ENCODE data around the gene TPRN.
"Not testable (repeated sequence)": the region's sequence is repeated elsewhere in the genome, so short reads cannot be mapped to it uniquely, and the experiment has no call there.

Gene TPRN, protein sequence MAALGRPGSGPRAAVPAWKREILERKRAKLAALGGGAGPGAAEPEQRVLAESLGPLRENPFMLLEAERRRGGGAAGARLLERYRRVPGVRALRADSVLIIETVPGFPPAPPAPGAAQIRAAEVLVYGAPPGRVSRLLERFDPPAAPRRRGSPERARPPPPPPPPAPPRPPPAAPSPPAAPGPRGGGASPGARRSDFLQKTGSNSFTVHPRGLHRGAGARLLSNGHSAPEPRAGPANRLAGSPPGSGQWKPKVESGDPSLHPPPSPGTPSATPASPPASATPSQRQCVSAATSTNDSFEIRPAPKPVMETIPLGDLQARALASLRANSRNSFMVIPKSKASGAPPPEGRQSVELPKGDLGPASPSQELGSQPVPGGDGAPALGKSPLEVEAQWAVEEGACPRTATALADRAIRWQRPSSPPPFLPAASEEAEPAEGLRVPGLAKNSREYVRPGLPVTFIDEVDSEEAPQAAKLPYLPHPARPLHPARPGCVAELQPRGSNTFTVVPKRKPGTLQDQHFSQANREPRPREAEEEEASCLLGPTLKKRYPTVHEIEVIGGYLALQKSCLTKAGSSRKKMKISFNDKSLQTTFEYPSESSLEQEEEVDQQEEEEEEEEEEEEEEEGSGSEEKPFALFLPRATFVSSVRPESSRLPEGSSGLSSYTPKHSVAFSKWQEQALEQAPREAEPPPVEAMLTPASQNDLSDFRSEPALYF

GRCh38 chr9:137200311-137201204 is at the start of gene TPRN:
TPRN (minus strand) TSS chr9:137200741; CDS start chr9:137200711, 30 bp downstream.
- DNase-seq, result peak; percentile 100

DNA sequence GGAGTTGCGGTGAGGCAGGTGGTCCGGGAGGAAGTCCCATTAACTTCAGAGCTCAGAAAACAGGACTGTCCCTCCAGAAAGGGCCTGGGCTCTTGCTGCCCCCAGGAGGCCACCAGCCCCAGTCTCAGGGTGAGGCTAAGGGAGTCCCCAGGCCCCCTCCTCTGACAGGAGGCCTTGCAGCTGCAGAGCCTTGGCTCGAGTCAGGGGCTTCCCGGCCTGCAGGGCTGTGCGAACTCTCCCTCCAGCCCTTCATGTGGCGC is 47.3 kb upstream of the TPRN start:
- no peak for DNase-seq

DNA sequence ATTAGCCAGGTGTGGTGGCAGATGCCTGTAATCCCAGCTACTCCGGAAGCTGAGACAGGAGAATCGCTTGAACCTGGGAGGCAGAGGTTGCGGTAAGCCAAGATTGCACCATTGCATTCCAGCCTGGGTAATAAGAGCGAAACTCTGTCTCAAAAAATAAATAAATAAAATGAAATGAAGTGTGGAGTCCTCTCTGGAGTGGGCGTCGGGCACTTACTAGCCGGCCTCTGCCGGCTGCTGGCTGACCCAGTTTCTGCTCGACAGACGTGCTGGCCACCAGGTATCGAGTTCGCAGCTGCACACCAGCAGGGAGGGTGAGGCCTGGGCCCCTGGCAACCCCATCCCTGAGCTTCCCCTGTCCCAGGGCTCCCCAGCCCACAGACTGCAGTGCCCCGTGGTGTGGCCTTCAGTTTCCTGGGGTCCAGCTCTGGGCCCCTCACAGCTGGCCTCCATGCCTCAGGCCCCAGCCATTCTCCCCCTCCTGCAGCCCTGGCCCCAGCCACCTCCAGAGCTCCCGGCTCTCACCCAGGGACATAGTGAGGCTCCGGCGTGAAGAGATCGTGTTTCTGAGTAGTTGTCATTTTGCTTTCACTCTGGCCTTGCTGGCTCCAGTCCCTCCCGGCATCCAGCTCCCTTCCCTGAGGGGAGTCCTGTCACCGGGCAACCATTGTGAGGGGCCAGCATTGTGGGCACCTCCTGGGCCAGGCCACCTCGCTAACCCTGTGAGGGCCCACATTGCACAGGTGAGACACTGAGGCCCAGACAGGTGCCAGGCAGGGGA is 46.8 kb upstream of the TPRN start:
- no peak for DNase-seq

DNA sequence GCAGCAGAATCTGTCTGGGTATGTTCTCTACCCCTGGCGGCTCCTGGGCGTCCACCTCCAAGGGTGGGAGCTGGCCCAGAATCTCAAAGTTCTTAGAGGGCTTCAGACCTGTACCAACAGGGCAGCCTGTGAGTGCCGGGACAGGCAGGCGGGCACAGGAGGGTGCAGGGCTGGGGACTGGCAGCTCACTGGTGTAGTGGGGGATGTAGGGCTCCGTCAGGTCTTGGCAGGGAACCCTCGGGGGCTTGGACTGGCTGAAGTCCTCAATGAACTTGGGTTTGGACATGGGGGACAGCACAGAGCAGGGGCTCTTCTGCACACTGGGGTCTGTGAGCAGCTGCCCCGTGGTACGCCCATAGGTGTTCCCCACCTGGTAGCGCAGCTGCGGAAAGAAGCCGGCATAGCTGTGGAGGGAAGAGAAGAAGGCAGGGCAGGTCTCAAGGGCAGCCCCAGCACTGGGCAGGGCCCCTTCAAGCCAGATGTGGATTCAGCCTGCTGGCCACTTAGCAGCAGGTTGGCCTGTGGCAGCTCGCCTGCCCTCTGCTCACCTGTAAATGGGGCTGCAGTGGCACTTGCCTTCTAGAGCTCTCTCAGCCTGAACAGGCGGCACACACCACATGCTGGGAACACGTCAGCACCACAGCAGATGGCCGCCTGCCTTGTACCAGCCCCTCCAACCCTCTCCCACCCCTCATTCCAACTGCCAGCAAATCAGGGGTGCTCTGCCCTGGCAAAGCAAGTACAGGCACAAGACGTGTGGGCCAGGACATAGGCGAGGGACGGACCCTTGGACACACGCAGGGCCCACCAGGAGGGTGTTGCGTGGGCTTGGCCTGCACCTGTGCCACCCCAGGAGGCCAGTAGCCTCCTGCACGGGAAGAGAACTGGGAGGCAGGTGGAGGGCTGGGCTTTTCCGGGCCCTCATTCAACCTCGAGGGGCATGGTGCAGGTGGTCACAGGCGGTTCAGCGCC is 45.2 kb upstream of the TPRN start:
- no peak for DNase-seq

DNA sequence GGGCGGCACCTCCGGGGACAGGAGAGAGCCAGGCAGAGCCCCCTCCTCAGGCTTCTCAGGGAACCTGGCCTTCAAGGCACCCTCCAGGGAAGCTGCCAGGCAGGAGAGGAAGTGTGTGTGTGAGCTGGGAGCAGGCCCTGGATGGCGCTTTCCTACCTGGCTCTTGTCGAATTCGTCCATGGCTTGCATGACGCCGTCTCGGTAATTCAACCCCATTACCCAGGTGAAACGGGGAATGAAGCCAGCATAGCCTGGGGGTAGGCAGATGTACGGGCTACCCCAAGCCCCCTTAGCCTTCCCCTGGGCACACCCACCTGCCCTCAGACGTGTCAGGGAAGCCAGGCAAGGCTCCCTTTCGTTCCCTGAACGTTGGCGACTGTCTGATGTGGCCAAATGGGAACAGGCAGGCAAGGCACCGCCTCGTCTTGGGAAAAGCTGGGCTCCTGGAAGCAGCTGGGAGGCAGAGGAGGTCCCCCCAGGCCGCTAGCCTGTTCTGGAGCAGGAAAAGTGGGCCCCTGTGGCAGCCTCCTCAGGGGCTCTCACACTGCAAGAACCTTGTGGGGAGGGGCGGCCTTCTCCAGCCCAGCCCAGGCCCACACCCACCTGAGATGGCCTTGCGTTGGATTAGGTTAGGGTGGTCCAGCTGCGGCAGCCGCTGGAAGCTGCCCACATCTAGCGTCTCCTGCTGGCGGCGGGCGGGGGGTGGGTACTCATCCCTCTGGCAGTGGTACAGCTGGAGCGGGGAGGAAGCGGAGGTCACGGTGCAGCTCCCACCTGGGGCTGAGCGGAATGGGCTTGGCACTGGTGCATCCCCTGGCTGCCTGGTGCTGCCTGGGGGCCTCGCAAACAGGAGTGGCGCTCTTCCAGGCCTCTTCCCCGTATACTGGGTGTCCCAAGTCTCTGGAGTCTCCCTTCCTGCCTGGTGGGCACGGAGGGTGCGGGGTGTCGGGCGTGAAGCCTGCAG is 44.2 kb upstream of the TPRN start:
- DNase-seq, result no peak

DNA sequence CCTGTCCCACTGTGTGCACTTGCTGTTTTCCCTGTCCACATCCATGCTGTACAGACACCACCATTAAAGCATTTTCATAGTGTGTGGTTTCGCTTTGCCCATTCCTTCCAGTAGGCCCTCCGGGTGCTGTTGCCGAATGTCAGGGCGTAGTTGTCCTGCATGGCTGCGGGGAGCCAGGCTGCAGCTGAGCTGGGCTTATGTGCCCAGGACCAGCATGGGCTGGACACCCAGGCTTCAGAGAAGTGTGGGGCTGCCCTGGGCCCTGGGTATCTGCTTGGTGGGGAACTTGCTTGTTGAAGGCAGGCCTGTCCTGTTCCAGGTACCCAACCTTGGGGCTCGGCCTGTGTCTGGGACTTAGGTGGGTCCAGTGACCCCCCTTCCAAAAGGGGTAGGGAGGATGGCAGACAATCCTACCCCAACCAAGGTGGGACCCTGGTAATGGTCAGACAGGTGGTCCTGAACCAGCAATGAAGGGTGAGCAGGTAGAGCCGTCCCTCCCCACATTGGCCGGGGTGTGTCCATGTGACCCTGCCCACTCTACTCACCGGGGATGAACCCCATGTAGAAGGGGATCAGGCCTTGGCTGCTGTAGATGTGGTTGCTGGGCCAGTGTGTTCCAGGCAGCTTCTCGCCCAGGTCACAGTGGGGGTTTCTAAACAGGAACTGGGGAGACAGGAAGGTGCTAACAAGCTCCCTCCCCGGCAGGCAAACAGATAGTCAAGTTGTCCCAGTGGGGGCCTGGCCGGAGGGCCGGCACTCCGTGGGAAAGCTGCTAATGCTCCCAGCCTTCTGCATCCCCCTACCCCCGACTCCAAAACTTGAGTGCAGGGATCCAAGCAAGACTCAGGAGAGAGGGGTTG is 43.3 kb upstream of the TPRN start:
- DNase-seq, result peak; percentile 45

- not testable (repeated sequence) for DNase-seq
Measured at GRCh38 chr9:137243266-137243625, 42.7 kb upstream of the TPRN start.

DNA sequence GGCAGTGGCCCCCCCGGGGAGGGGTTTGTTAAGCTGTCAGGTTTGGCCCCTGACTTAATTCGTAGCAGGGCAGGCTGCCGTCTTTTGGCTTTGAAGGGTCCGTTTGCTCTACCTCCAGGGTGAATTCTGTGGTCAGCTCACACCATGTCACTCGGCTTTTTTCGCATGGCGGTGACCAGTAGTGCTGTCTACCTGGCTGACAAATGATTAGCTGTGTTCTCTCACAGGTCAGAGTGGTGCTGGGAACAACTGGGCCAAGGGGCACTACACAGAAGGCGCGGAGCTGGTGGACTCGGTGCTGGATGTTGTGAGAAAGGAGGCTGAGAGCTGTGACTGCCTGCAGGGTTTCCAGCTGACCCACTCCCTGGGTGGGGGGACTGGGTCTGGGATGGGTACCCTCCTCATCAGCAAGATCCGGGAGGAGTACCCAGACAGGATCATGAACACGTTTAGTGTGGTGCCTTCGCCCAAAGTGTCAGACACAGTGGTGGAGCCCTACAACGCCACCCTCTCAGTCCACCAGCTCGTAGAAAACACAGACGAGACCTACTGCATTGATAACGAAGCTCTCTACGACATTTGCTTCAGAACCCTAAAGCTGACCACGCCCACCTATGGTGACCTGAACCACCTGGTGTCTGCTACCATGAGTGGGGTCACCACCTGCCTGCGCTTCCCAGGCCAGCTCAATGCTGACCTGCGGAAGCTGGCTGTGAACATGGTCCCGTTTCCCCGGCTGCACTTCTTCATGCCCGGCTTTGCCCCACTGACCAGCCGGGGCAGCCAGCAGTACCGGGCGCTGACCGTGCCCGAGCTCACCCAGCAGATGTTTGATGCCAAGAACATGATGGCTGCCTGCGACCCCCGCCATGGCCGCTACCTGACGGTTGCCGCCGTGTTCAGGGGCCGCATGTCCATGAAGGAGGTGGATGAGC is 42.0 kb upstream of the TPRN start:
- DNase-seq, result no peak

DNA sequence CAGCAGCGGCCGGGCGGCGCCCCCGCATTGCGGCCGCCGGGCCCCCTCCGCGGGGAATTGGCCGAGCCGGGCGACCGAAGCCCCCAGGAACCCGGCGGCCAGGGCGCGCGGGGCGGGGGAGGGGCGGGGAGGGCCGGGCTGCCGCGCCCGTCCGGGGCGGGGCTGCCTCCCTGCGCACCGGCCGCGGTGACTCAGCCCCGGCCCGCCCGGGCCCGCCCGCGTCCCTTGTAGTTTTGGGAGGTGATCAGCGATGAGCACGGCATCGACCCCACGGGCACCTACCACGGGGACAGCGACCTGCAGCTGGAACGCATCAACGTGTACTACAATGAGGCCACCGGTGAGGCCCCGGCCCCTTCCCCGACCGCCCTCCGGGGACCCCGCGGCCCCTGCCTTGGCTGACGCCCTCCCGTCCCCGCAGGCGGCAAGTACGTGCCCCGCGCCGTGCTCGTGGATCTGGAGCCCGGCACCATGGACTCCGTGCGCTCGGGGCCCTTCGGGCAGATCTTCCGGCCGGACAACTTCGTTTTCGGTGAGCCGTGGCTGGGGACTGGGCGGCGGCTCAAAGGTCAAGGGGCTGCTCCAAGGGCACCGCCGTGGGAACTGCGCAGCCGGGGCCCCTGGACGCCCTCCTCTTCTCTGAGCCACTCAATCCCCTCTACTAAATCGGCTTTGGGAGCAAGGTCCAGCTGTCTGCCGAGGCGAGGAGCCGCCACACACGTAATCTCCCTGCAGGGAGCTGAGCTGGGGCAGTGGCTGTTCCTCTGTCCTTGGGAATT is 41.1 kb upstream of the TPRN start:
- DNase-seq, result peak; percentile 76

DNA sequence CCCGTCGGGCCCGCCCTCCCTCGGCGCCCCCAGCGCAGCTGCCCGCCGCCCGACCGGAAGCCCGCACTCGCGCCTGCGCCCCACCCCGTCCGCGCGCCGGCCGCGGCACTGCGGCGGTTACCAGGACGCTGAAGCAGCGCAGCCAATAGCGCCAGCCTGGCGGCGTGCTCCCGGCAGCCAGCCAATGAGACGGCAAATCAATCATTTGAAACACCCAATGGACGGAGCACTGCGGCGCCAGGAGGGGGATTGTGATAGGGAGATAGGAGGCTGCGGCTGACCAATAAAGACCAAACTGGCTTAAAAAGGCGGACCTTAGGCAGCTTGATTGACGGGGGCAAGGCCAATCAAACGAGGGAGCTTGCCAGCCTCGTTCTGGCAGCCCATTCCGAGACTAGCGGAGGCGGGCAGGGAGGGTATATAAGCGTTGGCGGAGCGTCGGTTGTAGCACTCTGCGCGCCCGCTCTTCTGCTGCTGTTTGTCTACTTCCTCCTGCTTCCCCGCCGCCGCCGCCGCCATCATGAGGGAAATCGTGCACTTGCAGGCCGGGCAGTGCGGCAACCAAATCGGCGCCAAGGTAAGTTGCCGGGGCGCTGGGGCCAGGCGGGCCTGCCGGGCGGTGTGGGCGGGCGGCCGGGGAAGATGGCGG is 40.4 kb upstream of the TPRN start, which contains the start of gene TUBB4B:
TSS of gene TUBB4B (plus strand) at position 447 of the 649 bp plus-strand sequence. CDS start at position 521, 74 bp downstream.
- peak; percentile 97 for DNase-seq

- peak; percentile 81 for DNase-seq
Measured at GRCh38 chr9:137240318-137240840, 39.8 kb upstream of the TPRN start.

GRCh38 chr9:137239541-137240200 is 39.1 kb upstream of the TPRN start:
- DNase-seq, result not testable (repeated sequence)

- DNase-seq, result no peak
Measured at GRCh38 chr9:137237759-137238726, 37.5 kb upstream of the TPRN start.

GRCh38 chr9:137236936-137237421 is 36.4 kb upstream of the TPRN start:
- no peak for DNase-seq

Measured in stimulated activated CD4-positive, alpha-beta T cell treated with anti-CD3 and anti-CD28 coated beads, Interleukin-15, amount 100 ng/mL, for 24 hours (primary cell).